Mesendoderm (in vitro differentiated cells): ENCODE measurements around the gene FAM162B.
"Not testable (repeated sequence)": the region's sequence is repeated elsewhere in the genome, so short reads cannot be mapped to it uniquely, and the experiment has no call there.

Experiments
- DNase-seq: peaks from one replicate; pipeline ENCODE4 v3.0.0; 2013
- H2AK5ac ChIP-seq: 2 replicates; pipeline ENCODE4 v1.6.1; 2013; ENCODE audit warnings: low read length, inconsistent platforms
- H2BK120ac ChIP-seq: 2 replicates; pipeline ENCODE4 v1.6.1; 2013; ENCODE audit warnings: low read depth, mild to moderate bottlenecking, low read length, moderate library complexity, mixed read lengths
- H2BK15ac ChIP-seq: replicated peaks from 2 replicates; pipeline ENCODE4 v1.6.1; 2013; ENCODE audit warnings: low read depth, mild to moderate bottlenecking, moderate library complexity
- H2BK5ac ChIP-seq: 2 replicates; pipeline ENCODE4 v1.6.1; 2013; ENCODE audit warnings: low read length, inconsistent platforms
- H3K18ac ChIP-seq: 2 replicates; pipeline ENCODE4 v1.6.1; 2013; ENCODE audit warnings: mild to moderate bottlenecking, low read length, mixed read lengths
- H3K23ac ChIP-seq: one replicate; pipeline ENCODE4 v1.6.1; 2013; ENCODE audit warnings: low read length
- H3K27ac ChIP-seq: 2 replicates; pipeline ENCODE4 v1.5.1; 2013; ENCODE audit warnings: low read depth, mild to moderate bottlenecking, inconsistent platforms, low read length, moderate library complexity
- H3K27me3 ChIP-seq: 2 replicates; pipeline ENCODE4 v1.6.1; 2013; ENCODE audit warnings: low read length, control low read depth, mild to moderate bottlenecking, inconsistent platforms; ENCODE audit not compliant: insufficient read depth, poor library complexity
- H3K36me3 ChIP-seq: 2 replicates; pipeline ENCODE4 v1.6.1; 2013; ENCODE audit warnings: low read length, inconsistent platforms; ENCODE audit not compliant: control insufficient read depth, insufficient read depth
- H3K4ac ChIP-seq: one replicate; pipeline ENCODE4 v1.6.1; 2013; ENCODE audit warnings: low read depth, mild to moderate bottlenecking, low read length, moderate library complexity
- H3K4me1 ChIP-seq: 2 replicates; pipeline ENCODE4 v1.6.1; 2013; ENCODE audit warnings: low read depth, low read length, inconsistent platforms; ENCODE audit not compliant: control insufficient read depth
- H3K4me2 ChIP-seq: 2 replicates; pipeline ENCODE4 v1.6.1; 2013; ENCODE audit warnings: low read length
- H3K4me3 ChIP-seq: 2 replicates; pipeline ENCODE4 v1.5.1; 2013; ENCODE audit warnings: mild to moderate bottlenecking, low read length
- H3K56ac ChIP-seq: one replicate; pipeline ENCODE4 v1.6.1; 2013; ENCODE audit warnings: low read length
- H3K79me1 ChIP-seq: 2 replicates; pipeline ENCODE4 v1.6.1; 2013; ENCODE audit warnings: low read length, inconsistent platforms
- H3K79me2 ChIP-seq: 2 replicates; pipeline ENCODE4 v1.6.1; 2013; ENCODE audit warnings: mild to moderate bottlenecking, low read length; ENCODE audit not compliant: control insufficient read depth, insufficient read depth
- H3K9ac ChIP-seq: 2 replicates; pipeline ENCODE4 v1.6.1; 2013; ENCODE audit warnings: low read length, inconsistent platforms
- H4K5ac ChIP-seq: one replicate; pipeline ENCODE4 v1.6.1; 2013; ENCODE audit warnings: low read length
- H4K8ac ChIP-seq: one replicate; pipeline ENCODE4 v1.6.1; 2013; ENCODE audit warnings: low read depth, mild to moderate bottlenecking, control low read depth, low read length, moderate library complexity
- WGBS: extraction: QIAGEN DNeasy Blood & Tissue Kit; methylation state at CpG from one replicate; pipeline ENCODE4 v1.1.7; 2013; ENCODE audit warnings: low lambda C conversion rate, missing lambda C conversion rate; ENCODE audit not compliant: insufficient coverage; ENCODE audit errors: extremely low coverage; 5-methylcytosine and 5-hydroxymethylcytosine counted together

The FAM162B gene

GRCh38 chr6:116726947-116727346, 38.6 kb downstream of the FAM162B start:
- Histone ChIP-seq H3K4me3 (no peak overlapping the region), H3K18ac (no peak overlapping the region), H2BK15ac (no peak overlapping the region), H2BK5ac (no peak overlapping the region), H3K4me2 (no peak overlapping the region), H3K9ac (no peak overlapping the region), H4K8ac (no peak overlapping the region), H2BK120ac (no peak overlapping the region), H3K36me3 (no peaks in the 10 kb centered on the region), H3K4me1 (no peaks in the 10 kb centered on the region), H3K56ac (no peak overlapping the region), H3K79me2 (no peaks in the 10 kb centered on the region), H3K4ac (no peak overlapping the region), H4K5ac (no peak overlapping the region), H2AK5ac (no peak overlapping the region), H3K79me1 (no peaks in the 10 kb centered on the region), H3K27me3 (no peaks in the 10 kb centered on the region), H3K23ac (no peak overlapping the region), H3K27ac (no peak overlapping the region)
- DNase-seq, result no peak

- Histone ChIP-seq H2BK5ac (no peak overlapping the region), H2AK5ac (no peak overlapping the region), H3K27ac (no peak overlapping the region), H3K4me2 (no peak overlapping the region), H2BK15ac (no peak overlapping the region), H3K4me3 (no peak overlapping the region), H2BK120ac (no peak overlapping the region), H3K4ac (no peak overlapping the region), H4K5ac (no peak overlapping the region), H3K27me3 (no peaks in the 10 kb centered on the region), H3K4me1 (no peaks in the 10 kb centered on the region), H3K79me1 (no peaks in the 10 kb centered on the region), H3K56ac (no peak overlapping the region), H3K79me2 (no peaks in the 10 kb centered on the region), H3K23ac (no peak overlapping the region), H3K36me3 (no peaks in the 10 kb centered on the region), H4K8ac (no peak overlapping the region), H3K9ac (no peak overlapping the region), H3K18ac (no peak overlapping the region)
- WGBS, result no CpG with 5 or more reads among the region's 2 CpGs
- DNase-seq, result no peak
These were observed 50.8 kb downstream of the FAM162B start for GRCh38 chr6:116714761-116715160.

- Histone ChIP-seq H4K8ac (no peak overlapping the region), H3K4me1 (no peaks in the 10 kb centered on the region), H3K79me2 (no peaks in the 10 kb centered on the region), H3K27ac (no peak overlapping the region), H3K23ac (no peak overlapping the region), H2BK5ac (no peak overlapping the region), H3K79me1 (no peaks in the 10 kb centered on the region), H3K4ac (no peak overlapping the region), H3K4me3 (no peak overlapping the region), H3K9ac (no peak overlapping the region), H3K56ac (no peak overlapping the region), H4K5ac (no peak overlapping the region), H3K18ac (no peak overlapping the region), H2BK15ac (no peak overlapping the region), H2AK5ac (no peak overlapping the region), H2BK120ac (no peak overlapping the region), H3K27me3 (no peaks in the 10 kb centered on the region), H3K36me3 (no peaks in the 10 kb centered on the region), H3K4me2 (no peak overlapping the region)
- DNase-seq, result no peak
- WGBS, result no CpG with 5 or more reads among the region's 1 CpG
These were observed 51.2 kb downstream of the FAM162B start for GRCh38 chr6:116714296-116714695.

GRCh38 chr6:116705917-116706316, 59.6 kb downstream of the FAM162B start:
- no peaks in the 10 kb centered on the region for H3K79me2 ChIP-seq
- H3K56ac ChIP-seq, result no peak overlapping the region
- H3K27ac ChIP-seq, result no peak overlapping the region
- no peak overlapping the region for H3K4me3 ChIP-seq
- no peak overlapping the region for H4K8ac ChIP-seq
- no peak overlapping the region for H3K23ac ChIP-seq
- H2BK15ac ChIP-seq, result no peak overlapping the region
- DNase-seq, result no peak
- no peaks in the 10 kb centered on the region for H3K79me1 ChIP-seq
- H2AK5ac ChIP-seq, result no peak overlapping the region
- H3K4me2 ChIP-seq, result no peak overlapping the region
- H4K5ac ChIP-seq, result no peak overlapping the region
- no peak overlapping the region for H3K18ac ChIP-seq
- H3K4ac ChIP-seq, result no peak overlapping the region
- no peak overlapping the region for H3K9ac ChIP-seq
- peaks cover 2% of the 10 kb centered on the region for H3K36me3 ChIP-seq
- no CpG with 5 or more reads among the region's 1 CpG for WGBS
- no peak overlapping the region for H2BK5ac ChIP-seq
- H3K27me3 ChIP-seq, result no peaks in the 10 kb centered on the region
- H2BK120ac ChIP-seq, result no peak overlapping the region
- H3K4me1 ChIP-seq, result no peaks in the 10 kb centered on the region

GRCh38 chr6:116703888-116704287, 61.6 kb downstream of the FAM162B start:
- not testable (repeated sequence) for H3K9ac ChIP-seq, DNase-seq, H3K4me3 ChIP-seq, H3K18ac ChIP-seq, H3K4me2 ChIP-seq, H2AK5ac ChIP-seq, H3K36me3 ChIP-seq, H3K27ac ChIP-seq, H2BK120ac ChIP-seq, H2BK5ac ChIP-seq, H3K56ac ChIP-seq, H3K27me3 ChIP-seq, H2BK15ac ChIP-seq, H4K5ac ChIP-seq, H3K4me1 ChIP-seq, H3K79me2 ChIP-seq, H3K23ac ChIP-seq, H3K79me1 ChIP-seq, H4K8ac ChIP-seq, H3K4ac ChIP-seq
- WGBS, result no CpG with 5 or more reads among the region's 1 CpG
